Measurements from ENCODE around the gene TMF1. TPM values are rescaled to one million over a fixed set of nuclear protein-coding genes. Genes with fewer than 3 reads are reported as not detected.

TMF1 gene
- total and polyA plus RNA-seq, 10 of the 15 experiments (the other 5 are each of a cell fraction or from before 2014, with no cell fraction given) = 7.1 to 24.5 (median 18.6) TPM

DNA sequence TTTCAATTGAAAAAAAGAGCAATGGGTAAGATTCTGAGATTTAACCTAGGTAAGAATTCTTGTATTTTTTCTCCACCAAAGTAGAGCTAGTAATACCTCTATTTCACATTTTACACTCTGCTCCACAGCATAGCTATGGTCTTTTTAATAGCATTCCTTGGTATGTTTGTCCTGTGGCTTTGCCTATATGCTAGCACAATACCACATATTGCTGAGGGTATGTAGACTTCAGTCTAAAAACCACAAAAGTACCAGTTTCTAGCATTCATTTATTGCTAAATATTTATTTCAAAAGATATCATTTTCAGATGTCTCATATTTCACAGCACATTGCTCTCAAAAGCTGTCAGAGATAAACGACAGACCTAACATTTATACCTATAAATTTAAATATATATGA is 20.5 kb downstream of the TMF1 start:
- no peaks in the 10 kb centered on the region for H4K20me1 ChIP-seq (ENCODE audit: control insufficient read depth, insufficient read depth)
- intact Hi-C loops (cut with micrococcal nuclease; ENCODE audit: unreplicated experiment) = no loop called here
- no peak for ATAC-seq
- H3K9me3 ChIP-seq (replicated peaks; ENCODE audit: control insufficient read depth, insufficient read depth, low read length) = no peaks in the 10 kb centered on the region
- 38% methylated on average over 1 of the region's 1 CpG for WGBS (ENCODE audit: insufficient coverage, insufficient replicate concordance, low lambda C conversion rate, missing lambda C conversion rate)
- no peaks in the 10 kb centered on the region for H3K4me1 ChIP-seq (ENCODE audit: control insufficient read depth, insufficient read depth, low read length)
- H3K27ac ChIP-seq (ENCODE audit: control insufficient read depth, insufficient read depth) = no peak overlapping the region
- BruUV-seq (replicated peaks) = no TSS peak
- in situ Hi-C loops (cut with MboI) = no loop called here
- no peak for TF ChIP-seq TAF1 (IDR thresholded peaks at IDR 0.05; ENCODE audit: borderline replicate concordance, low read depth, low read length)
- no peak for TF ChIP-seq POU2F2 (IDR thresholded peaks at IDR 0.05; ENCODE audit: borderline replicate concordance, low read depth, low read length)
- TF ChIP-seq, protein P1, sequence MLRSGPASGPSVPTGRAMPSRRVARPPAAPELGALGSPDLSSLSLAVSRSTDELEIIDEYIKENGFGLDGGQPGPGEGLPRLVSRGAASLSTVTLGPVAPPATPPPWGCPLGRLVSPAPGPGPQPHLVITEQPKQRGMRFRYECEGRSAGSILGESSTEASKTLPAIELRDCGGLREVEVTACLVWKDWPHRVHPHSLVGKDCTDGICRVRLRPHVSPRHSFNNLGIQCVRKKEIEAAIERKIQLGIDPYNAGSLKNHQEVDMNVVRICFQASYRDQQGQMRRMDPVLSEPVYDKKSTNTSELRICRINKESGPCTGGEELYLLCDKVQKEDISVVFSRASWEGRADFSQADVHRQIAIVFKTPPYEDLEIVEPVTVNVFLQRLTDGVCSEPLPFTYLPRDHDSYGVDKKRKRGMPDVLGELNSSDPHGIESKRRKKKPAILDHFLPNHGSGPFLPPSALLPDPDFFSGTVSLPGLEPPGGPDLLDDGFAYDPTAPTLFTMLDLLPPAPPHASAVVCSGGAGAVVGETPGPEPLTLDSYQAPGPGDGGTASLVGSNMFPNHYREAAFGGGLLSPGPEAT (IDR thresholded peaks at IDR 0.05; ENCODE audit: low read depth) = no peak
- no peak for TF ChIP-seq BCL11A (IDR thresholded peaks at IDR 0.05; ENCODE audit: low read depth, low read length)
- TF ChIP-seq, protein P2, sequence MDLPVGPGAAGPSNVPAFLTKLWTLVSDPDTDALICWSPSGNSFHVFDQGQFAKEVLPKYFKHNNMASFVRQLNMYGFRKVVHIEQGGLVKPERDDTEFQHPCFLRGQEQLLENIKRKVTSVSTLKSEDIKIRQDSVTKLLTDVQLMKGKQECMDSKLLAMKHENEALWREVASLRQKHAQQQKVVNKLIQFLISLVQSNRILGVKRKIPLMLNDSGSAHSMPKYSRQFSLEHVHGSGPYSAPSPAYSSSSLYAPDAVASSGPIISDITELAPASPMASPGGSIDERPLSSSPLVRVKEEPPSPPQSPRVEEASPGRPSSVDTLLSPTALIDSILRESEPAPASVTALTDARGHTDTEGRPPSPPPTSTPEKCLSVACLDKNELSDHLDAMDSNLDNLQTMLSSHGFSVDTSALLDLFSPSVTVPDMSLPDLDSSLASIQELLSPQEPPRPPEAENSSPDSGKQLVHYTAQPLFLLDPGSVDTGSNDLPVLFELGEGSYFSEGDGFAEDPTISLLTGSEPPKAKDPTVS (IDR thresholded peaks at IDR 0.05; ENCODE audit: low read depth, low read length) = no peak
- TF ChIP-seq ATF7 (IDR thresholded peaks at IDR 0.05; ENCODE audit: low read depth) = no peak
- TF ChIP-seq CBFB (IDR thresholded peaks at IDR 0.05; ENCODE audit: low read depth) = no peak
- TF ChIP-seq POLR2AphosphoS2 (IDR thresholded peaks at IDR 0.05; ENCODE audit: low read depth, low read length) = no peak
- no peak for TF ChIP-seq KDM1A (IDR thresholded peaks at IDR 0.05; ENCODE audit: borderline replicate concordance)
- DNase-seq (ENCODE audit: low read depth, low spot score) = no peak
- CTCF ChIA-PET = interaction anchor here (1.1 kb wide), 1 partner anchor 90 kb away, joined by 3 read pairs; no protein-coding TSS in a partner anchor
- H3K4me2 ChIP-seq (ENCODE audit: control insufficient read depth, insufficient read depth) = no peak overlapping the region
- H3K79me2 ChIP-seq (ENCODE audit: control insufficient read depth, insufficient read depth, low read length) = no peaks in the 10 kb centered on the region
- no peak for FAIRE-seq
- SMC1A ChIA-PET (ENCODE audit: uncharacterized antibody, unreplicated experiment) = interaction anchor here (0.8 to 2.3 kb wide), 4 partner anchors 13 to 90 kb away, joined by 3 to 12 read pairs (median 4); no protein-coding TSS in a partner anchor
- H3K27me3 ChIP-seq (replicated peaks in 1 of 2; ENCODE audit: control insufficient read depth in 2 of 2, insufficient read depth in 2 of 2, low read length in 1 of 2) = no peaks in the 10 kb centered on the region
- peaks cover 0 to 42% of the 10 kb centered on the region in 2 experiments for H3K36me3 ChIP-seq (ENCODE audit: control insufficient read depth in 2 of 2, insufficient read depth in 2 of 2, low read length in 1 of 2)
- no peak overlapping the region for H2AFZ ChIP-seq (ENCODE audit: control insufficient read depth, low read depth, low read length)
- H3K4me3 ChIP-seq = no peak overlapping the region
- no peak overlapping the region for H3K9ac ChIP-seq (ENCODE audit: control insufficient read depth, insufficient read depth, low read length)
- RAD21 ChIA-PET (ENCODE audit: unreplicated experiment) = no interaction called here
- POLR2A ChIA-PET = interaction anchor here (1.3 kb wide), 1 partner anchor 54 kb away, joined by 4 read pairs; no protein-coding TSS in a partner anchor

All from GM12878 (cell line).